Esophagus squamous epithelium (tissue), 5 donors: ENCODE results near the gene ZNF358. TPM values are rescaled to one million over a fixed set of nuclear protein-coding genes. Genes with fewer than 3 reads are reported as not detected.

ENCODE experiments used
- DNase-seq: peaks from one replicate; lab custom pipeline; 2025; lab: John Stamatoyannopoulos, UW
- H3K27ac ChIP-seq, 4 donors: fragments of 200-600 bp; sonication (generic); one replicate each; pipeline ENCODE4 v1.5.1; 2016 to 2019; ENCODE audit warnings: mild to moderate bottlenecking in 1 of 4
- H3K27me3 ChIP-seq, 4 donors: fragments of 200-600 bp; sonication (generic); 1 replicate in 3 of 4; 2 replicates in 1 of 4; pipeline versions ENCODE4 v1.5.1 to v1.6.0; 2017 to 2021; ENCODE audit warnings: antibody characterized with exemption in 1 of 4
- H3K36me3 ChIP-seq, 3 donors: fragments of 200-600 bp; sonication (generic); one replicate each; pipeline ENCODE4 v1.5.1; 2016 to 2019
- H3K4me1 ChIP-seq, 3 donors: fragments of 200-600 bp; sonication (generic); one replicate each; pipeline ENCODE4 v1.5.1; 2017 to 2019
- H3K4me3 ChIP-seq, 4 donors: fragments of 200-600 bp; sonication (generic); 1 replicate in 3 of 4; 2 replicates in 1 of 4; pipeline ENCODE4 v1.5.1; 2016 to 2019; ENCODE audit warnings: mild to moderate bottlenecking in 2 of 4, moderate library complexity in 1 of 4
- H3K9me3 ChIP-seq, 3 donors: fragments of 200-600 bp; sonication (generic); one replicate each; pipeline ENCODE4 v1.5.1; 2016 to 2019
- POLR2A ChIP-seq, 4 donors: fragments of 450-650 bp; IDR thresholded peaks; one replicate each; pipeline ENCODE4 v1.6.1; 2017; ENCODE audit warnings: antibody characterized with exemption in 4 of 4, mild to moderate bottlenecking in 4 of 4, moderate library complexity in 3 of 4
- WGBS, 2 donors: methylation state at CpG; one replicate each; pipeline ENCODE4 v1.1.5; 2018; 5-methylcytosine and 5-hydroxymethylcytosine counted together
- intact Hi-C: fragments of 100-400 bp; cut with DNase I; formaldehyde crosslinking; loops from one replicate; pipeline ENCODE4 v1.15.0; 2022
- total RNA-seq, 4 donors: library from RNA; depleted of rRNA; stranded (reverse); fragments of >200 nt; gene quantifications; one replicate each; pipeline ENCODE4 v1.1.0, GENCODE V29; 2016
- TF ChIP-seq, protein P1 (sequence below), 6 experiments: fragments of 450-650 bp in 4 of 6; fragments of 200-600 bp in 2 of 6; sonication (generic) in 2 of 6; IDR thresholded peaks; one replicate each; pipeline ENCODE4 v1.5.1; 2016 to 2019; ENCODE audit warnings: antibody characterized with exemption in 6 of 6, mild to moderate bottlenecking in 4 of 6, moderate library complexity in 4 of 6
- donor health status: DM: yes; HTN: yes; CAD: no.

The ZNF358 gene
- total RNA-seq, 4 donors from 2014 or later, result 3.8 to 42.2 (median 19.5) TPM

- intact Hi-C loops, result no loop called here
- no peak overlapping the region for H3K4me3 ChIP-seq
- H3K4me1 ChIP-seq, result peaks cover 4 to 36% (median 18%) of the 10 kb centered on the region in 3 donors
- H3K27ac ChIP-seq, result no peak overlapping the region
- H3K36me3 ChIP-seq, result no peaks in the 10 kb centered on the region
- no peaks in the 10 kb centered on the region for H3K9me3 ChIP-seq
- TF ChIP-seq, protein P1, sequence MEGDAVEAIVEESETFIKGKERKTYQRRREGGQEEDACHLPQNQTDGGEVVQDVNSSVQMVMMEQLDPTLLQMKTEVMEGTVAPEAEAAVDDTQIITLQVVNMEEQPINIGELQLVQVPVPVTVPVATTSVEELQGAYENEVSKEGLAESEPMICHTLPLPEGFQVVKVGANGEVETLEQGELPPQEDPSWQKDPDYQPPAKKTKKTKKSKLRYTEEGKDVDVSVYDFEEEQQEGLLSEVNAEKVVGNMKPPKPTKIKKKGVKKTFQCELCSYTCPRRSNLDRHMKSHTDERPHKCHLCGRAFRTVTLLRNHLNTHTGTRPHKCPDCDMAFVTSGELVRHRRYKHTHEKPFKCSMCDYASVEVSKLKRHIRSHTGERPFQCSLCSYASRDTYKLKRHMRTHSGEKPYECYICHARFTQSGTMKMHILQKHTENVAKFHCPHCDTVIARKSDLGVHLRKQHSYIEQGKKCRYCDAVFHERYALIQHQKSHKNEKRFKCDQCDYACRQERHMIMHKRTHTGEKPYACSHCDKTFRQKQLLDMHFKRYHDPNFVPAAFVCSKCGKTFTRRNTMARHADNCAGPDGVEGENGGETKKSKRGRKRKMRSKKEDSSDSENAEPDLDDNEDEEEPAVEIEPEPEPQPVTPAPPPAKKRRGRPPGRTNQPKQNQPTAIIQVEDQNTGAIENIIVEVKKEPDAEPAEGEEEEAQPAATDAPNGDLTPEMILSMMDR (IDR thresholded peaks at IDR 0.05), result peak in 2 of 6 experiments; percentile 6 to 19
- TF ChIP-seq POLR2A (IDR thresholded peaks at IDR 0.05), result no peak
- 49 to 50% methylated on average over 3 to 7 of the region's 7 CpGs for WGBS, 2 donors
- DNase-seq, result no peak
- peaks cover 0 to 21% (median 0%) of the 10 kb centered on the region in 4 donors for H3K27me3 ChIP-seq
These were observed 18.6 kb upstream of the ZNF358 start for GRCh38 chr19:7497292-7497691.

DNA sequence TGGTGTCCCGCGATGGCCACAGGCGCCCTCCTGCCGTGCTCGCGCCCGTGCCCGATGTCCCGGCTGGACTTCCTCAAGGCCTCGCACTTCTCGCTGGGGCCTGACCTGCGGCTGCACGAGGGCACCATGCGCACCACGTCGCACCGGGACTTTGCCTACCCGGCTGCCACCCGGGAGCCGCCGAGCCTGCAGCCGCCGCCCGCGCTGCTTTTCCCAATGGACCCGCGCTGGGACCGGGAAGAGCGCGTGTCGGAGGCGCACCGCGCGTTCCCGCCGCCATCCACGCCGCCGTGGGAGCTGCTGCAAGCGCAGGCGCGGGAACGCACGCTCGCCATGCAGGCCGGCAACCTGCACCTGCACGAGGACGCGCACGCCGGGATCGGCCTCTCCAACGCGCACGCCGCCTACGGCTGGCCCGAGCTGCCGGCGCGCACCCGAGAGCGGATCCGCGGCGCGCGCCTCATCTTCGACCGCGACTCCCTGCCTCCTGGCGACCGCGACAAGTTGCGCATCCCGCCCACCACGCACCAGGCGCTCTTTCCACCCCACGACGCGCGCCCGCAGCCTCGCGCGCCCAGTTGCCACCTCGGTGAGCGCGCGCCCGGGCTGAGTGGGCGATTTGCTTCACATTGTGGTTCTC lies 15.0 kb upstream of the ZNF358 start:
- Histone ChIP-seq H3K27me3 (peaks cover 0 to 30% (median 0%) of the 10 kb centered on the region in 4 donors), H3K4me3 (peak overlapping the region; percentile 24 to 65 (median 38)), H3K27ac (no peak overlapping the region), H3K4me1 (peaks cover 4 to 24% (median 11%) of the 10 kb centered on the region in 3 donors), H3K9me3 (no peaks in the 10 kb centered on the region), H3K36me3 (no peaks in the 10 kb centered on the region)
- WGBS, 2 donors, result 0% methylated on average over 8 of the region's 93 CpGs; no CpG with 5 or more reads in 1 of the 2 donors
- intact Hi-C loops, result no loop called here
- TF ChIP-seq POLR2A (IDR thresholded peaks at IDR 0.05), result no peak
- TF ChIP-seq, protein P1 (IDR thresholded peaks at IDR 0.05), result peak in 1 of 6 experiments; percentile 12
- DNase-seq, result no peak

DNA sequence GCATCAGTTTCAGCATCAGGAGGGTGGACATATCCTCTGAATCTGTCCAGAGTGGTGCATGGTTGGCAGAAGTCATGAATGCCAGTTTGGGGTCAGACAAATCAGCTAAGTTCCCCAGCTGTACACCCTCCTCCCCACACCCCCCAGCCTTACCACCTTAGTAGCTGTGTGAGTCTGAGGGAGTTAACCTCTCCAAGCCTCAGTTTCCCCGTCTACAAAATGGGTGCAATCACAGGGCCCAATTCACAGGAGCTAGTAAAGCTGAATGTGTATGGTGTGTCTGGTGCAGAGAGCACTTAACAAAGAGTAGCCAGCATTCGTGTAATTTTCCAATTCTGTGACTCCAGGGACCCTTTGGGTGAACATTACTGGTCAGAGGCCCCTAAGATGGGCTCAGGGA lies 13.4 kb upstream of the ZNF358 start:
- intact Hi-C loops, result no loop called here
- Histone ChIP-seq H3K27ac (no peak overlapping the region), H3K4me1 (peaks cover 7 to 40% (median 11%) of the 10 kb centered on the region in 3 donors), H3K9me3 (no peaks in the 10 kb centered on the region), H3K4me3 (no peak overlapping the region), H3K36me3 (no peaks in the 10 kb centered on the region), H3K27me3 (peaks cover 0 to 30% (median 0%) of the 10 kb centered on the region in 4 donors)
- DNase-seq, result no peak
- TF ChIP-seq, protein P1 (IDR thresholded peaks at IDR 0.05), result no peak
- no peak for TF ChIP-seq POLR2A (IDR thresholded peaks at IDR 0.05)
- WGBS, 2 donors, result 33% methylated on average over 2 of the region's 2 CpGs; no CpG with 5 or more reads in 1 of the 2 donors

DNA sequence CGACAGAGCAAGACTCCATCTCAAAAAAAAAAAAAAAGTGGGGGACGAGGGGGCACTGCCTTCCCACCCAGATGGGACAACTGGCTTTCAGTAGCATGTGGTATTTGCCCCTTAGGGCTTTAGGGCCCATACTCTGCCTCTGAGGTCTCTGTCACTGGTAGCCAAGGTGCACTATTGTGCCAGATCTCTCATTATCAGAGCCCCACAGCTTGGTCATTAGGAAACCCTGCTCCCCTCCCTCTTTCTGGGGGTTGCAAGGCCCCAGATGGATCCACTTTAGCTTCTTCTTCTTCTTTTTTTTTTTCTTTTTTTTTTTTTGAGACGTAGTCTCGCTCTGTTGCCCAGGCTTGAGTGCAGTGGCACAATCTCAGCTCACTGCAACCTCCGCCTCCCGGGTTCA lies 11.2 kb upstream of the ZNF358 start:
- intact Hi-C loops, result no loop called here
- Histone ChIP-seq H3K36me3 (no peaks in the 10 kb centered on the region), H3K27me3 (peaks cover 0 to 30% (median 0%) of the 10 kb centered on the region in 4 donors), H3K9me3 (no peaks in the 10 kb centered on the region), H3K4me3 (no peak overlapping the region), H3K4me1 (peaks cover 7 to 47% (median 16%) of the 10 kb centered on the region in 3 donors), H3K27ac (no peak overlapping the region)
- DNase-seq, result no peak
- 83 to 97% methylated on average over 4 to 6 of the region's 6 CpGs for WGBS, 2 donors
- no peak for TF ChIP-seq POLR2A (IDR thresholded peaks at IDR 0.05)
- TF ChIP-seq, protein P1 (IDR thresholded peaks at IDR 0.05), result no peak

GRCh38 chr19:7505288-7505681 lies 10.6 kb upstream of the ZNF358 start:
- peaks cover 7 to 47% (median 16%) of the 10 kb centered on the region in 3 donors for H3K4me1 ChIP-seq
- H3K27ac ChIP-seq, result no peak overlapping the region
- no peaks in the 10 kb centered on the region for H3K9me3 ChIP-seq
- H3K36me3 ChIP-seq, result no peaks in the 10 kb centered on the region
- no peak for TF ChIP-seq POLR2A (IDR thresholded peaks at IDR 0.05)
- TF ChIP-seq, protein P1 (IDR thresholded peaks at IDR 0.05), result no peak
- 33 to 37% methylated on average over 4 to 8 of the region's 19 CpGs for WGBS, 2 donors
- H3K27me3 ChIP-seq, result peaks cover 0 to 26% (median 0%) of the 10 kb centered on the region in 4 donors
- intact Hi-C loops, result no loop called here
- no peak for DNase-seq
- H3K4me3 ChIP-seq, result peak overlapping the region in 1 of 4 donors; percentile 32
